ENCODE results near the gene ZBTB25. TPM values are rescaled to one million over a fixed set of nuclear protein-coding genes. Genes with fewer than 3 reads are reported as not detected.
A peak's percentile ranks its signal among the peaks of the same experiment; 100 is the strongest.

ZBTB25 gene
- total RNA-seq, 1 experiment from 2014 or later = 19.0 TPM

DNA sequence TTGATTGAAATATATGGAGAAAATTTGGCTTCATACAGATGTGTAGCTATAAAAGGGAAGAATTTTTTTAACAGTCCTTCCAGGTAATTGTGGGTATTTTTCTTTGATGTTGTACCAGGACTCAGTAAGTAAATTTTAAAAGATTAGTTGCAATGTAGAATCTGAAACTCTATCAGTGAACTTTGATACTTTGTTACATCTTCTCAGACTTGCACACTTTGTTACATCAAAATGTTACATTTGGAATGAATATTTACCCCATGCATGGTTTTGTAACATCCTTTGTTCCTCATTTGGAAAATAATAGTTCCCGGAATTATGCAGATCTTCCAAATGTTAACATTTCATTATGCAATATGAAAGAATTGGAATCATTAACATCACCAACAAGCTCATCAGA lies 101.7 kb downstream of the ZBTB25 start:
- Histone ChIP-seq H3K4me1 (ENCODE audit: control insufficient read depth in 1 of 2, insufficient read depth in 2 of 2, low read length in 2 of 2) (no peaks in the 10 kb centered on the region), H3K27ac (ENCODE audit: low read depth, low read length) (no peak overlapping the region), H3K36me3 (ENCODE audit: control insufficient read depth in 1 of 2, insufficient read depth in 2 of 2, low read length in 2 of 2) (peaks cover 6 to 25% of the 10 kb centered on the region in 2 experiments; a peak in 2 of 4 replicates), H4K20me1 (ENCODE audit: insufficient read depth) (peaks cover 4% of the 10 kb centered on the region; the same call in 1 of the 2 replicates), H3K9me2 (ENCODE audit: insufficient read depth) (no peaks in the 10 kb centered on the region), H3K4me3 (replicated peaks in 1 of 2; ENCODE audit: low read depth in 1 of 2, low read length in 2 of 2) (no peak overlapping the region), H3K9ac (ENCODE audit: low read length) (no peak overlapping the region), H3K79me2 (ENCODE audit: insufficient read depth, low read length) (peaks cover 83% of the 10 kb centered on the region), H3K9me3 (ENCODE audit: control insufficient read depth in 1 of 2, insufficient read depth in 1 of 2, low read depth in 1 of 2, low read length in 2 of 2) (no peaks in the 10 kb centered on the region), H3K27me3 (ENCODE audit: insufficient read depth, low read length) (no peaks in the 10 kb centered on the region), H3K4me2 (ENCODE audit: low read length) (no peak overlapping the region), H2AFZ (ENCODE audit: low read depth, low read length, poor library complexity, severe bottlenecking) (no peak overlapping the region)
- intact Hi-C loops (cut with micrococcal nuclease) = no loop called here
- ATAC-seq (no peak), DNase-seq (ENCODE audit: low read depth, low spot score) (no peak)
- ChIA-PET RAD21 (ENCODE audit: low non-redundant PET in 1 of 2, low total read pairs in 2 of 2, uncharacterized antibody in 2 of 2, unreplicated experiment in 2 of 2) (interaction anchor here in 1 of 2 experiments (1.0 kb wide), 1 partner anchor 28 kb away, joined by 3 read pairs; no protein-coding TSS in a partner anchor), POLR2A (interaction anchor here (1.7 kb wide), 1 partner anchor 14 kb away, joined by 8 read pairs; the partner anchor contains the start of gene MTHFD1), CTCF (interaction anchor here (1.6 kb wide), 1 partner anchor 28 kb away, joined by 5 read pairs; no protein-coding TSS in a partner anchor)
- TF ChIP-seq EGR1 (IDR thresholded peaks at IDR 0.05; ENCODE audit: low read depth) = no peak
- no peak for TF ChIP-seq JUND (IDR thresholded peaks at IDR 0.05)
- TF ChIP-seq, protein P1, sequence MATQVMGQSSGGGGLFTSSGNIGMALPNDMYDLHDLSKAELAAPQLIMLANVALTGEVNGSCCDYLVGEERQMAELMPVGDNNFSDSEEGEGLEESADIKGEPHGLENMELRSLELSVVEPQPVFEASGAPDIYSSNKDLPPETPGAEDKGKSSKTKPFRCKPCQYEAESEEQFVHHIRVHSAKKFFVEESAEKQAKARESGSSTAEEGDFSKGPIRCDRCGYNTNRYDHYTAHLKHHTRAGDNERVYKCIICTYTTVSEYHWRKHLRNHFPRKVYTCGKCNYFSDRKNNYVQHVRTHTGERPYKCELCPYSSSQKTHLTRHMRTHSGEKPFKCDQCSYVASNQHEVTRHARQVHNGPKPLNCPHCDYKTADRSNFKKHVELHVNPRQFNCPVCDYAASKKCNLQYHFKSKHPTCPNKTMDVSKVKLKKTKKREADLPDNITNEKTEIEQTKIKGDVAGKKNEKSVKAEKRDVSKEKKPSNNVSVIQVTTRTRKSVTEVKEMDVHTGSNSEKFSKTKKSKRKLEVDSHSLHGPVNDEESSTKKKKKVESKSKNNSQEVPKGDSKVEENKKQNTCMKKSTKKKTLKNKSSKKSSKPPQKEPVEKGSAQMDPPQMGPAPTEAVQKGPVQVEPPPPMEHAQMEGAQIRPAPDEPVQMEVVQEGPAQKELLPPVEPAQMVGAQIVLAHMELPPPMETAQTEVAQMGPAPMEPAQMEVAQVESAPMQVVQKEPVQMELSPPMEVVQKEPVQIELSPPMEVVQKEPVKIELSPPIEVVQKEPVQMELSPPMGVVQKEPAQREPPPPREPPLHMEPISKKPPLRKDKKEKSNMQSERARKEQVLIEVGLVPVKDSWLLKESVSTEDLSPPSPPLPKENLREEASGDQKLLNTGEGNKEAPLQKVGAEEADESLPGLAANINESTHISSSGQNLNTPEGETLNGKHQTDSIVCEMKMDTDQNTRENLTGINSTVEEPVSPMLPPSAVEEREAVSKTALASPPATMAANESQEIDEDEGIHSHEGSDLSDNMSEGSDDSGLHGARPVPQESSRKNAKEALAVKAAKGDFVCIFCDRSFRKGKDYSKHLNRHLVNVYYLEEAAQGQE (IDR thresholded peaks at IDR 0.05; ENCODE audit: low read depth) = no peak
- TF ChIP-seq POLR2AphosphoS5 (IDR thresholded peaks at IDR 0.05; ENCODE audit: low read depth, low read length) = no peak
- no peak for TF ChIP-seq SIN3A (IDR thresholded peaks at IDR 0.05; ENCODE audit: low read depth)
- TF ChIP-seq, protein P2, sequence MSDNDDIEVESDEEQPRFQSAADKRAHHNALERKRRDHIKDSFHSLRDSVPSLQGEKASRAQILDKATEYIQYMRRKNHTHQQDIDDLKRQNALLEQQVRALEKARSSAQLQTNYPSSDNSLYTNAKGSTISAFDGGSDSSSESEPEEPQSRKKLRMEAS (IDR thresholded peaks at IDR 0.05) = no peak
- TF ChIP-seq CBX3 (IDR thresholded peaks at IDR 0.05; ENCODE audit: low read depth) = no peak
- TF ChIP-seq, protein P3, sequence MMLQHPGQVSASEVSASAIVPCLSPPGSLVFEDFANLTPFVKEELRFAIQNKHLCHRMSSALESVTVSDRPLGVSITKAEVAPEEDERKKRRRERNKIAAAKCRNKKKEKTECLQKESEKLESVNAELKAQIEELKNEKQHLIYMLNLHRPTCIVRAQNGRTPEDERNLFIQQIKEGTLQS (IDR thresholded peaks at IDR 0.05) = no peak
- no peak for TF ChIP-seq ZNF274 (IDR thresholded peaks at IDR 0.05; ENCODE audit: low read depth, low read length)
- TSS peak; percentile 34 for BruUV-seq (replicated peaks)

All from HCT116 (cell line).